WTC11 (cell line): ENCODE data around the gene ERGIC3.

Experiments
- CTCF ChIP-seq: fragments of 200-600 bp; IDR thresholded peaks from 2 replicates; pipeline ENCODE4 v1.8.0; 2022; ENCODE audit warnings: antibody characterized with exemption
- E2F4 ChIP-seq: sonication (generic); formaldehyde crosslinking; IDR thresholded peaks from 2 replicates; pipeline ENCODE4 v1.8.1; 2022; ENCODE audit warnings: low read depth, mild to moderate bottlenecking, moderate library complexity, missing genetic modification reagents, borderline replicate concordance
- FOXJ3 ChIP-seq: sonication (generic); formaldehyde crosslinking; IDR thresholded peaks from 2 replicates; pipeline ENCODE4 v1.9.0; 2021; ENCODE audit warnings: missing genetic modification reagents, mild to moderate bottlenecking, borderline replicate concordance
- TCF7 ChIP-seq: sonication (generic); formaldehyde crosslinking; IDR thresholded peaks from 2 replicates; pipeline ENCODE4 v1.8.0; 2022; ENCODE audit warnings: mild to moderate bottlenecking, low read depth, missing genetic modification reagents, moderate library complexity
- ZNF263 ChIP-seq: sonication (generic); formaldehyde crosslinking; IDR thresholded peaks from 2 replicates; pipeline ENCODE4 v1.8.1; 2022; ENCODE audit warnings: low read depth, mild to moderate bottlenecking, moderate library complexity, missing genetic modification reagents

GRCh38 chr20:35497780-35498189 lies 44.1 kb upstream of the ERGIC3 start:
- TF ChIP-seq CTCF (no peak), FOXJ3 (no peak), ZNF263 (CRISPR knock-in tag) (no peak), TCF7 (no peak), E2F4 (CRISPR knock-in tag) (no peak)
